Activated CD4-positive, CD25-positive, alpha-beta regulatory T cell (primary cell): Measurements from ENCODE around the gene GIPC3.
"Not testable (repeated sequence)": the region's sequence is repeated elsewhere in the genome, so short reads cannot be mapped to it uniquely, and the experiment has no call there.

Experiments used
- DNase-seq, 4 experiments: peaks; one replicate each; lab custom pipeline; 2025; lab: John Stamatoyannopoulos, UW

Gene GIPC3

GRCh38 chr19:3576696-3577443 lies 8.4 kb upstream of the GIPC3 start:
- no peak for DNase-seq

GRCh38 chr19:3577723-3578344 lies 7.4 kb upstream of the GIPC3 start:
- DNase-seq = no peak

- no peak for DNase-seq
Measured at GRCh38 chr19:3578390-3578789, 6.9 kb upstream of the GIPC3 start.

- no peak for DNase-seq
Measured at GRCh38 chr19:3580156-3580934, 4.9 kb upstream of the GIPC3 start.

DNA sequence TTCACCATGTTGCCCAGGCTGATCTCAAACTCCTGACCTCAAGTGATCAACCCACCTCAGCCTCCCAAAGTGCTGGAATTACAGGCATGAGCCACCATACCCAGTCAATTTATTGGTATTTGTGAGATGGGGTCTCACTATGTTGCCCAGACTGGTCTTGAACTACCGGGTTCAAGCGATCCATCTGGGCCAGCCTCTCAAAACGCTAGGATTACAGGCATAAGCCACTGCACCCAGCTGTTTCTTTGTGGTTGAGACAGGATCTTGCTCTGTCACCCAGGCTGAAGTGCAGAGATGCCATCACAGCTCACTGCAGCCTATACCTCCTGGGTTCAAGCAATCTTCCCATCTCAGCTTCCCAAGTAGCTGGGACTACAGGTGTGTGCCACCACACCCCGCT lies 3.5 kb upstream of the GIPC3 start:
- not testable (repeated sequence) for DNase-seq

- not testable (repeated sequence) for DNase-seq
Measured at GRCh38 chr19:3584036-3584802, 1.1 kb upstream of the GIPC3 start.

GRCh38 chr19:3586127-3586626 lies 899 bp downstream of the GIPC3 start:
- peak in 2 of 4 experiments; percentile 19 to 28 for DNase-seq

GRCh38 chr19:3586707-3587346 lies 1.5 kb downstream of the GIPC3 start:
- no peak for DNase-seq

GRCh38 chr19:3589439-3589838 lies 4.2 kb downstream of the GIPC3 start:
- no peak for DNase-seq

DNA sequence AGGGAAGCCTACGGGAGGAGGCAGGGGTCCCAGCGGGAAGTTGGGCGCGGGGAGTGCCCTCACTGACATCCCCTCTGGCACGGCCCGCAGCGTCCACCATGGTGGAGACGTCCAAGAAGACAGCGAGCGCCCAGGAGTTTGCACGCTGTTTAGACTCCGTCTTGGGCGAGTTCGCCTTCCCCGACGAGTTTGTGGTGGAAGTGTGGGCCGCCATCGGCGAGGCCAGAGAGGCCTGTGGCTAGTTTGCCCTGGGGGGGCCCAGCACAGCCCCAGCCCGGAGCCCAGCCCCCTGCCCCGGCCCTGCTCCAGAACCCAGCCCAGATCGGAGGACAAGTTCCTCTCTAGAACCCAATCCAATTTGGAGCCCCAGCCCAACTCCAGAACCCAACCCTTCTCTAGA lies 4.7 kb downstream of the GIPC3 start:
- DNase-seq = no peak

DNA sequence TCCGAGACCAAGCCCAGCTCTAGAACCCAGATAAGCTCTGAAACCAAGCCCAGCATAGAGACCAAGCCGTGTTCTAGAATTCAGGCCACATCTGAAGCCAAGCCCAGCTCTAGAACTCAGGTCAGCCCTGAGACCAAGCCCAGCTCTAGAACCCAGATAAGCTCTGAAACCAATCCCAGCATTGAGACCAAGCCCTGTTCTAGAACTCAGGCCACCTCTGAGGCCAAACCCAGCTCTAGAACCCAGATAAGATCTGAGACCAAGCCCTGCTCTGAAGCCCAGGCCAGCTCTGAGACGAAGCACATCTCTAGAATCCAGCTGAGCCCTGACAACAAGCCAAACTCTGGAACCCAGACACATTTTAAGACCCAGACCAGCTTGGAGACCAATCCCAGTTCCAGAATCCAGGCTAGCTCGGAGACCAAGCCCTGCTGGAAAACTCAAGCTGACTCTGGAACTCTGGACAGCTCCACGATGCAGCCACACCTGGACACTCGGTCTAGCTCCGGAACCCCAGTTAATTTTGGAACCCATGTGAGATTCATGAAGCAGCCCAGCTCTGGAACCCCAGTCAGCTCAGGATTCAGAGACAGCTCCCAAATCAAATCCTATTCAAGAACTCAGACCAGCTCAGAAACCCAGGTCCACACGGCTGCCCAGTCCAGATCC lies 5.8 kb downstream of the GIPC3 start:
- DNase-seq = no peak

- DNase-seq = no peak
Measured at GRCh38 chr19:3591876-3592613, 6.8 kb downstream of the GIPC3 start.

DNA sequence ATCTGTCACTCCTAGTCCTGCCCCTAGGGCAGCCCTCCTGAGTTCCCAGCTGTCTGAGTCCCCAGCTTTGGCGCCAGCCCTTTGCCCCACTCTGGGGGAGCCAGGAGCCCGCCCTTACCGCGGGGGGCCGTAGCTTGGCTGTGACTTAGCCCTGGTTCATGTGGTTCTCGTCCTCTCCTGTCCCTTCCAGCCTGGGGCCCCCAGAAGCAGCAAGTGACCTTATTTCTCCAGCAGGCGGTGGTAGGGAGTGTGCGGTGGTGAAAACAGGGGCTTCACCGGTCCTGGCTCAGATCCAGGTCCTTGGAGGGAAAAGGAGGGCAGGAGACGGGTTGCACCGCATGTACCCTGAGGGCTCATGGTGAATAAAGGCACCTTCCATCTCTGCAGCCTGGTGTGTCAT lies 7.9 kb downstream of the GIPC3 start:
- DNase-seq = no peak

DNA sequence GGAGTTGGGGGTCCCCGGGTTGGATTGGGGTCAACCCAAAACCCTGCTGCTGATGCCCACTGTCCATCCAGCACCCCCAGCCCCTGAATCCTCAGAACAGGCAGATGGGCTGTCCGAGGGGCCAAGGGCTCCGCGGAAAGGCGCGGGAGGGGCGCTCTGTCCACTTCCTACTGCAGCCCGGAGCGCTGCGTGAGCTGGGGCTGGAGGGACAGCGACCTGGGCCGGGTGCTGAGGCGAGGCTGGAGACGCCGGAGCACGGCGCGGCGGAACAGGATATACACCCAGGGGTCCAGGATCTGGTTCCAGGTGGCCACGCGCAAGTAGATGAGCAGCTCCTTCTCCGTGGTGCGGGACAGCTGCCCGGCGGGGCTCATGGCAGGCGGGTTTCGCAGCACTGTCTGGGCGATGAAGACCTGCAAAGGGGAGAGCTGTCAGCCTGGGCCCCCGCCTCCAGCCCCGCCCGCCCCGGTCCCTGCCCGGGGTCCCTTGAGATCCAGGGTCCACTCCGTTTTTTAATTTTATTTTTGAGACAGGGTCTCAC lies 10.3 kb downstream of the GIPC3 start:
- no peak for DNase-seq

DNA sequence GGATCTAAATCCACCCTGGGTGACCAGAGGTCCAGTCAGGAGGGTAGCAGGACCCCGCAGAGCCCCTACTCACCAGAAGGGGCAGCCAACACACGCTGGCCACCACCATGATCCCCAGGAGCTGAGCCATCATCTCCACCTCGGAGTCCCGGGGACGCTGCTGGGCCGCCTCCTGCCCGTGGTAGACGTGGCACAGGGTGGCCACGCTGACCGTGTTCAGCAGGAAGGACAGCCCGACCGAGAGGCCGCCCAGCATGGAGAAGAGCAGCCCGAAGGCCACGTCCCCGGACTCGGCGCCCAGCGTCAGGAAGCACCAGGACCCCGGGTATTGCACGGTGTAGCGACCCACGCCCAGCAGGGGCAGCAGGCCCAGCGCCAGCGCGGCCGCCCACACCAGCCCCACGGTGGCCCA lies 14.5 kb downstream of the GIPC3 start:
- no peak for DNase-seq

GRCh38 chr19:3601021-3601420 lies 15.7 kb downstream of the GIPC3 start:
- DNase-seq = no peak

DNA sequence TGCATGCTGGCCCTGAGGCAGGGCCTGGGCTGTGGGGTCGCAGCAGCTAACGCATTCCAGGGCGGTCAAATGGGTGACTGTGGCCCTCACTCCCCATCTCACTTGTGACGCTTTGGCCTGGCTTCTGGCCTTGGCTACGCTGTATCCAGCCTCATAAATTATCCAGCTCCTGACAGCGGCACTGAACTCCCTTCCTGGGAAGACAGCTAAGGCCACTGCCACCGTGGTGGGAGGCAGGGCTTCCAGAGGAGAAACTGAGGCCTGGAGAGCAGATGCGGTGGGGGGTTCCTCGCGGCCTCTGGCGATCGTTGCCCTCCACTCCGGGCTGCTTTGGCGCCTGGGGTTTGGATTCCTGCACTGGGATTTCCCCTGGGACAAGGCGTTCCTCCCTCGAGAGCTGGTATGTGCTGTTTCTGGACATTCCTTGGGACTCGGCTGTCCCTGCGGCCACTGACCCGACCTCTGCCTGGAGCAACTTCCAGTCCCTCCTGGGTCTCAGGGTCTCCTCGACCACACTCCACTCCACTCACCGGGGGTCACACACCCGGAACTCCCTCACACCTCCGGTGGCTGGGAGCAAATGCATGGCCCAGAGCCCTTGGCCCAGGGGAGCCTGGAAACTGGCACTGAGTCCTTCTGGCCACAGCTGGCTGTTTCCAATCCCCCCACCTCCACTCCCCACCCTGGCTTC lies 18.0 kb downstream of the GIPC3 start:
- no peak for DNase-seq

DNA sequence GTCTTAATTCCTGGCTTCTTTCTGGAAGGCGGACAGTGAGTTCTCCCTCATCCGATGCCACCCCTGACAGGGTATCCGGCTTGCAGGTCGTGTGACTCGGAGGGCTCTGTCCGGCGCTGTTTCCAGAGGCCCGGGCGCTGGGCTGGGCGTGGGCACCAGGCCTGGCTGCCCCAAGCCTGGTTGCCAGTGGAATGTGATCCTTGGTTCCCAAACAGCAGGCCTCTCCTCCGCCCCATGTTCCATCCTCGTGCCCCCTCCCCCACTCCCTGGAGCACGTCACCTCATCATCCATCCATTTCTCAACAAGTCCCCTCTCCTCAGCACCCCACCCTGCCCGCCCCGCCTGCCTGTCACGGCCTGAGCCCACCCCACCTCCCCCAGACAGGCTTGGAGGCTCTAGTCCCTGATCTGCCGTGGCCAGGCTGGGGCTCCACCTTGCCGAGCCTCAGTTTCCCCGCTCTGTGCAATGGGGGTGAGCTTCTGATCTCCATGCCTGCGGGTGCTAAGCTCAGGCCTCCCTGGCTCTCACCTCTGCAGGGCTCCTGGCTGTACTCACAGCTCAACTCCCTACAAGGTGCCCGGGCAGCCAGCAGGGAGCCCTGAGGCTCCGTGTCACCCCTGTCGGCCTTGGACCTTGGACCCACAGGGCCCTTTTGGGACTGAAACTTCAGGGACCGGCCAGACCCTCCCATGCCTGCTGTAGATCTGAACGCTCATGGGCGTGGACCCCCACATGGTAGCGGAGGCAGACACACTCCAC lies 19.1 kb downstream of the GIPC3 start:
- DNase-seq = no peak

DNA sequence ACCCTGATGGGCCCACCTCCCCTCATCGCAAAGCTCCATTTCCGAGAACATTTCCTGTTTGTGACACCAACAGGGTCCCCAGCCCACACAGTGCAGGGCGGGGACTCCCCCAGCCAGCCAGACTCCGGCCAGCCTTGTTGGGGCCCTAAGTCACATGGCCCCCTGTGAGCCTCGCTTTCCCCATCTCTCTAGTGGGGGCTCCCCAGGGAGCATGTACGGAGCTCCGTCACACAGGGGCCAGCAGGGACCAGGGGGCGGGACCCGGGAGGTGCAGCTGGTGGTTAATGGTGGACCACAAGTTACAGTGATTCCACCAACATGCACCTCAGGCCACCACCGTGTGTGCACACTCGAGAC lies 19.7 kb downstream of the GIPC3 start:
- DNase-seq = no peak
